NCI-H146 treated with DMSO at 0.1 percent for 48 hours (cell line): ENCODE results near the gene CHST2.

Source experiments
- DNase-seq: peaks from one replicate; lab custom pipeline; 2025; ENCODE audit not compliant: unreplicated experiment; lab: John Stamatoyannopoulos, UW

The CHST2 gene

DNA sequence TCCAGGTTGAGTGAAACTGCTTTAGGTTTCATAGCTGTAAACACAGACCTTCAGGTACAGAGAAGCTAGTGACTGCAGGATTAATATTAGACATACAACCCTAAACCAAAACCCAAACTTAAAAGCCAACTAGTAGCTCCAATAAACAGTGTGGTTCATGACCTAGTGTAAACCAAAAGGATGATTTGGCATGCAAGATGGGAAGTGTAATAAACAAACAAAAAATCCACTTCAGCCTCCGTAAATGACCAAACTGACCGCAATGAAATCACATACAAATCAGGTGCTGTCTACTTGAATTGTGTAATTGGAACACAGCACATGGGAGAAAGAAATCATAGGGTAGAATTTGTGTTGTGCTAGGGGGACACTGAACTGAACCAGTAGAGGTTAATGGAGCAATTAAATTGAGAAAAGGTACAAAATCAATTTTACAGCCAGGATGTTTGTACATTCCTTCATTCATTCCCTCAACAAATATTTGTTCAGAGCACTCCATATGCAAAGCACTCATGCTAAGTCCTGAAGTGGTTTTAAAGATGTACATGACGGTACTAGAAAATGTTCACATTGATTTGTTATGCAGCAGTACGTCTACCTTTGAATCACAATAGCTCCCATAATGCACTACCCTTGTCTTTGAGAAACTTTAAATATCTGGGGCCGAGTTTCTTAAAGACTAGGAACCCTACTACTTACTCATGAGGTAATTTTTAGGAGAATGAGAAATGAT is 21.4 kb upstream of the CHST2 start:
- DNase-seq: no peak

- DNase-seq: no peak
These were observed 20.4 kb upstream of the CHST2 start for GRCh38 chr3:143099210-143099609.

DNA sequence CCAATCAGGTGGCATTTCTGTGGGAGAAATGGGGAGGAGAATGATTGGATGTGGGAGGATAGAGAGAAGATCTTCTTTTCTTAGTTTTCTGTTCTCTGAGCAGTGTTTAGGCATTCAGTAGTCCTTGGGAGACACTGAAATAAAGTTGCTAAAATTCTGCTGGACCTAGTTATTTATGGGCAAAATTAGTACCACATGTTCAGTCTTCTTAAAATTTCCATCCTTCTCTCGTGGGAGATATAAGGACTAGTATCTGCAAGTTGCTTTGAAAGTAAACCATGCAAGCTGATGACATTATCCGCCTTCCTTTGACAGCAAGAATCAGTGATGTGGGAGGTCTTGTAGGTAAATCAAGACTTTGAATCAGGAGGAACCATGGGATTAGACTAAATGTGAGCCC is 19.9 kb upstream of the CHST2 start:
- DNase-seq: no peak

GRCh38 chr3:143100451-143100850 is 19.1 kb upstream of the CHST2 start:
- DNase-seq: no peak

DNA sequence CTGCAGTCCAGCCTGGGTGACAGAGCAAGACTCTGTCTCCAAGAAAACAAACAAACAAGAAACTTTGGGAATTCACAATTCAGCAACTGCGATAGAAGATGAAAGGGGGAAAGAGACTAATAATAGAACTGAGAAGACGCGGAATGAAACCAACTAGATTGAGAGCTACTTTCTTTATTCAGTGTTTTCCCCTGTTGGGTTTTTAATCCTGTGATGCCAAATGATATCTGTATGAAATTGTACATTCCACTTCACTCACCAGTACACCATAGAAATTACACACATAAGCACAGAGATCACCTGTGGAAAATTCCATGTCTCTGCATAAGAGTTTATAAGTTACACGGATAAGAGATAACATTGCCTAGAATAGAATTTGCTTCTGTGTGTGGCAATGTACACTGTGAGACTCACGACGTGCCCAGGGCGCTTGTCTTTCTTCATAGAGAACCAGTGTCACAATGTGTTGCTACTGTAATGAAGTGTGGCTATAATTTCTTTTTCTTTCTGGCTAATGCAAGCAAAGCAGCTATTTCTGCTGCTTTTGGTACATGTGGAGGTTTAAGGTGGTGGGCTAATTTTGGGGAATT is 17.7 kb upstream of the CHST2 start:
- no peak for DNase-seq

- DNase-seq: no peak
These were observed 15.9 kb upstream of the CHST2 start for GRCh38 chr3:143103652-143104051.

DNA sequence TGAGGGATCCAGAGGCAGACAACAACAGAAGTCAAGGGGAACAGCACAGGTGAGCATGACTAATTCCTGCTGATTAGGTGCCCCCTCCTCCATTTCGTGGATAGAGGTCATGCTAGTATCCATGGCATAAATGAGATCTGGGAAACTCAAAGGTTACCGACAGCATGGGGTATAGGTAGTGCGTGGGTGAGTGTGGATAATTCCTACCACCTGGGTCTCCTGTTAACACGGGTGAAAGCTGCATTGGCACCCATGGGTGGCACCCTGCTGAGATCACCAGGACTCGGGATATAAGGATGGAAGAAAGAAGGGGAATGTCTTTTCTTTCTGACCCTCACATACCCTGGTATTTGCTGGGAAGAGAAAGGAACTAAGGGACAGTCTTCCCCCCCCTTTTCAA is 14.4 kb upstream of the CHST2 start:
- DNase-seq: no peak

- DNase-seq: no peak
These were observed 9.7 kb upstream of the CHST2 start for GRCh38 chr3:143109861-143110260.

GRCh38 chr3:143110371-143110770 is 9.2 kb upstream of the CHST2 start:
- no peak for DNase-seq

GRCh38 chr3:143118630-143119008 is 952 bp upstream of the CHST2 start:
- no peak for DNase-seq

GRCh38 chr3:143119974-143120715 is 574 bp downstream of the CHST2 start:
- peak; percentile 41 for DNase-seq

GRCh38 chr3:143120716-143121240 is 1.2 kb downstream of the CHST2 start:
- DNase-seq: peak; percentile 50

- no peak for DNase-seq
These were observed 1.9 kb downstream of the CHST2 start for GRCh38 chr3:143121241-143122088.

- no peak for DNase-seq
These were observed 2.5 kb downstream of the CHST2 start for GRCh38 chr3:143122089-143122430.

- no peak for DNase-seq
These were observed 3.2 kb downstream of the CHST2 start for GRCh38 chr3:143122608-143123352.

GRCh38 chr3:143123353-143123984 is 3.9 kb downstream of the CHST2 start:
- no peak for DNase-seq

DNA sequence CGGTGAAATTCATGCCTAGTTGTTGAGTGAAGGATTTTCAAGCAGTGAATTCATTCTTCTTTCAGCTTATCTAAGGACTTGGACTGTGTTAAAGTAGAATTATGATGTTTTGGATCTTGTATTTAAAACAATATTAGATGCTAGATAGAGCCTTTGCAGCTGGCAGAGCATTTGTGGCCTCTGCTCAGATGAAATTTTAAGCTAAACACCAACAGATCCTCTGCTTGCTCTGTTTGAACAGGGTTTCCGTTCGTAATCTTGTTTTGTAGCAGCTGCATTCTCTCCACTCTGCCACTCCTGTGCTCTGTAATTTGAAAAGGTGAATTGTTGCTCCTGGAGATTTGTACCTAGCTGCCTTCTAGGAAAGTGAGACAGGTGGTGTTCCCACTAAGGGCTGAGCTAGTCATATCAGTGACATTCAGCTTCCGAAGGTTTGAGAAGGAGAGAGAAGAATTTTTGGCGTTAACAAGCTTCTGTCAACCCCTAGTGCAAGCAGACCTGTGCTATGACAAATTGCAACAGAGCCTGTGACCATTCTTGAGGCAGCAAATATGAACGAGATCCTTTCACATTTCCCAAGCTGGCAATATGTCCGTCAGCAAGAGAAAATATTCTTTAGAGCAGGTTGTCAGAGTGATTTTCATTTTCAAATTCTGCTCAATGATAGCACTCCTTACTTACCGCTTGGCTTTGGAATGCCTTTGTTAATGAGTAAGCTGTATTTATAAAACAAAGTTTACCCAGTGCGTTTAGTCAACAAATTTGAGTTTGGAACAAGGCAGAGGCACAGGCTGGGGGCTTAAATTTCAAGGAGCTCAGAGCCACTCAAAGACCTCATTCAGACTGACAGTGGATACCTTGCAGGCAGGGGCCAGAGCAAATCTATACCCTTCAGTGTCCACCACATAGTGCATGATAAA is 5.3 kb downstream of the CHST2 start:
- DNase-seq: peak; percentile 91

GRCh38 chr3:143127801-143128200 is 8.2 kb downstream of the CHST2 start:
- no peak for DNase-seq
